Hematopoietic multipotent progenitor cell treated with erythropoietin and hydrocortisone succinate and interleukin-3 and kit ligand, for 8 days (in vitro differentiated cells): ENCODE results near the gene LYSMD3.
"Not testable (repeated sequence)": the region's sequence is repeated elsewhere in the genome, so short reads cannot be mapped to it uniquely, and the experiment has no call there.

Experiments
- DNase-seq: peaks from one replicate; pipeline ENCODE4 v3.0.0-alpha.2; 2015

The LYSMD3 gene

GRCh38 chr5:90529194-90529938 lies at the start of gene LYSMD3:
LYSMD3 (minus strand) TSS chr5:90529584; CDS start chr5:90525289, 4,295 bp downstream.
- peak; percentile 95 for DNase-seq

- DNase-seq, result not testable (repeated sequence)
These were observed 47.2 kb upstream of the LYSMD3 start for GRCh38 chr5:90576566-90576965.

- no peak for DNase-seq
These were observed 46.3 kb upstream of the LYSMD3 start for GRCh38 chr5:90575712-90576111.

- no peak for DNase-seq
These were observed 41.9 kb upstream of the LYSMD3 start for GRCh38 chr5:90571147-90571773.

GRCh38 chr5:90570034-90570433 lies 40.6 kb upstream of the LYSMD3 start:
- no peak for DNase-seq

- no peak for DNase-seq
These were observed 39.7 kb upstream of the LYSMD3 start for GRCh38 chr5:90569084-90569483.

- DNase-seq, result no peak
These were observed 36.1 kb upstream of the LYSMD3 start for GRCh38 chr5:90565491-90565890.

- no peak for DNase-seq
These were observed 33.7 kb upstream of the LYSMD3 start for GRCh38 chr5:90563108-90563507.

GRCh38 chr5:90562341-90562740 lies 33.0 kb upstream of the LYSMD3 start:
- no peak for DNase-seq

GRCh38 chr5:90561766-90562165 lies 32.4 kb upstream of the LYSMD3 start:
- no peak for DNase-seq

GRCh38 chr5:90560771-90561170 lies 31.4 kb upstream of the LYSMD3 start:
- no peak for DNase-seq

- peak; percentile 29 for DNase-seq
These were observed 29.2 kb upstream of the LYSMD3 start, which contains the start of gene ADGRV1 for GRCh38 chr5:90558344-90559192. ADGRV1 (plus strand) TSS chr5:90558797; CDS start chr5:90558896, 99 bp downstream.

GRCh38 chr5:90557871-90558270 lies 28.5 kb upstream of the LYSMD3 start:
- DNase-seq, result no peak

GRCh38 chr5:90557391-90557790 lies 28.0 kb upstream of the LYSMD3 start:
- DNase-seq, result no peak

GRCh38 chr5:90555666-90556065 lies 26.3 kb upstream of the LYSMD3 start:
- no peak for DNase-seq

- no peak for DNase-seq
These were observed 25.1 kb upstream of the LYSMD3 start for GRCh38 chr5:90554358-90555006.

- no peak for DNase-seq
These were observed 24.3 kb upstream of the LYSMD3 start for GRCh38 chr5:90553711-90554110.

- DNase-seq, result no peak
These were observed 22.0 kb upstream of the LYSMD3 start for GRCh38 chr5:90551376-90551775.

- DNase-seq, result no peak
These were observed 21.6 kb upstream of the LYSMD3 start for GRCh38 chr5:90550963-90551362.

GRCh38 chr5:90549729-90550275 lies 20.4 kb upstream of the LYSMD3 start:
- peak; percentile 19 for DNase-seq

- no peak for DNase-seq
These were observed 19.8 kb upstream of the LYSMD3 start for GRCh38 chr5:90549223-90549622.

GRCh38 chr5:90548069-90548593 lies 18.7 kb upstream of the LYSMD3 start:
- no peak for DNase-seq
